NCI-H1694 (cell line): ENCODE data around the gene PTPN5.

Experiments used
- DNase-seq: peaks from one replicate; lab custom pipeline; 2025; lab: John Stamatoyannopoulos, UW

Gene PTPN5

GRCh38 chr11:18773104-18773503 lies 18.5 kb downstream of the PTPN5 start:
- DNase-seq, result no peak

- no peak for DNase-seq
Observed at GRCh38 chr11:18772211-18772610, 19.4 kb downstream of the PTPN5 start.

- DNase-seq, result no peak
Observed at GRCh38 chr11:18771266-18772035, 20.1 kb downstream of the PTPN5 start.

GRCh38 chr11:18770479-18771125 lies 21.0 kb downstream of the PTPN5 start:
- DNase-seq, result no peak

GRCh38 chr11:18769802-18770456 lies 21.7 kb downstream of the PTPN5 start:
- DNase-seq, result no peak

- no peak for DNase-seq
Observed at GRCh38 chr11:18768978-18769377, 22.6 kb downstream of the PTPN5 start.

GRCh38 chr11:18768472-18768901 lies 23.1 kb downstream of the PTPN5 start:
- no peak for DNase-seq

- DNase-seq, result no peak
Observed at GRCh38 chr11:18766015-18766414, 25.6 kb downstream of the PTPN5 start.

GRCh38 chr11:18765554-18765953 lies 26.0 kb downstream of the PTPN5 start:
- no peak for DNase-seq

GRCh38 chr11:18761741-18762140 lies 29.9 kb downstream of the PTPN5 start:
- DNase-seq, result no peak

GRCh38 chr11:18761144-18761543 lies 30.5 kb downstream of the PTPN5 start:
- no peak for DNase-seq

- DNase-seq, result no peak
Observed at GRCh38 chr11:18757811-18758210, 33.8 kb downstream of the PTPN5 start.

- no peak for DNase-seq
Observed at GRCh38 chr11:18756889-18757288, 34.7 kb downstream of the PTPN5 start.

- no peak for DNase-seq
Observed at GRCh38 chr11:18754308-18754707, 37.3 kb downstream of the PTPN5 start.

GRCh38 chr11:18752502-18752901 lies 39.1 kb downstream of the PTPN5 start:
- DNase-seq, result no peak

- DNase-seq, result no peak
Observed at GRCh38 chr11:18750944-18751343, 40.7 kb downstream of the PTPN5 start.

GRCh38 chr11:18749681-18750319 lies 41.8 kb downstream of the PTPN5 start:
- DNase-seq, result no peak

- no peak for DNase-seq
Observed at GRCh38 chr11:18748766-18749365, 42.7 kb downstream of the PTPN5 start.

GRCh38 chr11:18745251-18745650 lies 46.3 kb downstream of the PTPN5 start:
- no peak for DNase-seq

GRCh38 chr11:18743900-18744514 lies 47.6 kb downstream of the PTPN5 start:
- DNase-seq, result no peak

- no peak for DNase-seq
Observed at GRCh38 chr11:18743365-18743764, 48.2 kb downstream of the PTPN5 start.

- no peak for DNase-seq
Observed at GRCh38 chr11:18741783-18742182, 49.8 kb downstream of the PTPN5 start.
